Choroid plexus epithelial cell (primary cell): Measurements from ENCODE around the gene C1QL3.

Source experiments
- DNase-seq: peaks from one replicate; pipeline ENCODE4 v3.0.0-alpha.2; 2010; ENCODE audit warnings: low read depth
- H3K4me3 ChIP-seq: 2 replicates; pipeline ENCODE4 v1.5.1; 2011; ENCODE audit warnings: low read depth, mild to moderate bottlenecking, control low read depth, low read length, moderate library complexity
- CTCF ChIP-seq: conservative IDR thresholded peaks from 2 replicates; pipeline ENCODE4 v1.5.1; 2011; ENCODE audit warnings: low read depth, mild to moderate bottlenecking, control low read depth, inconsistent platforms, low read length, moderate library complexity

The C1QL3 gene

GRCh38 chr10:16545116-16545736 is 23.5 kb upstream of the C1QL3 start:
- peak; percentile 73 for DNase-seq
- peak; percentile 91 for TF ChIP-seq CTCF
- no peak overlapping the region for H3K4me3 ChIP-seq

- no peak for TF ChIP-seq CTCF
- no peak for DNase-seq
Measured at GRCh38 chr10:16544591-16544990, 22.9 kb upstream of the C1QL3 start.

GRCh38 chr10:16544099-16544498 is 22.4 kb upstream of the C1QL3 start:
- no peak for TF ChIP-seq CTCF
- no peak overlapping the region for H3K4me3 ChIP-seq
- DNase-seq, result no peak

More at GRCh38 chr10:16544591-16544990, 22.9 kb upstream of the C1QL3 start:
- H3K4me3 ChIP-seq, result no peak overlapping the region

GRCh38 chr10:16536155-16536554 is 14.5 kb upstream of the C1QL3 start:
- DNase-seq, result no peak
- TF ChIP-seq CTCF, result no peak
- H3K4me3 ChIP-seq, result no peak overlapping the region

- TF ChIP-seq CTCF, result no peak
- H3K4me3 ChIP-seq, result no peak overlapping the region
- no peak for DNase-seq
Measured at GRCh38 chr10:16529853-16530252, 8.2 kb upstream of the C1QL3 start.

- TF ChIP-seq CTCF, result no peak
Measured at GRCh38 chr10:16527452-16527851, 5.8 kb upstream of the C1QL3 start.

GRCh38 chr10:16520900-16521299 is 779 bp downstream of the C1QL3 start:
- H3K4me3 ChIP-seq, result peak overlapping the region; percentile 43
- DNase-seq, result peak; percentile 26

More at GRCh38 chr10:16527452-16527851, 5.8 kb upstream of the C1QL3 start:
- no peak for DNase-seq
- H3K4me3 ChIP-seq, result no peak overlapping the region

More at GRCh38 chr10:16520900-16521299, 779 bp downstream of the C1QL3 start:
- peak; percentile 46 for TF ChIP-seq CTCF
